ENCODE results near the gene HOMER3.
A peak's percentile ranks its signal among the peaks of the same experiment; 100 is the strongest.

HOMER3 gene

GRCh38 chr19:18948075-18948975 is 7.3 kb upstream of the HOMER3 start (continued):
- TF ChIP-seq TSHZ2 (CRISPR knock-in tag; IDR thresholded peaks at IDR 0.05): no peak

- no peak for ATAC-seq
- TF ChIP-seq ZNF8 (CRISPR knock-in tag; IDR thresholded peaks at IDR 0.05) (no peak), PATZ1 (CRISPR knock-in tag; IDR thresholded peaks at IDR 0.05; ENCODE audit: borderline replicate concordance) (no peak), POU6F1 (CRISPR knock-in tag; IDR thresholded peaks at IDR 0.05; ENCODE audit: borderline replicate concordance, low read depth) (no peak), CSDC2 (CRISPR knock-in tag; IDR thresholded peaks at IDR 0.05) (no peak), GLIS3 (CRISPR knock-in tag; IDR thresholded peaks at IDR 0.05) (no peak), ARNTL (CRISPR knock-in tag; IDR thresholded peaks at IDR 0.05; ENCODE audit: borderline replicate concordance, low read depth) (no peak), SNAI2 (CRISPR knock-in tag; IDR thresholded peaks at IDR 0.05) (no peak), ZFP3 (CRISPR knock-in tag; IDR thresholded peaks at IDR 0.05) (no peak), TOX (CRISPR knock-in tag; IDR thresholded peaks at IDR 0.05; ENCODE audit: borderline replicate concordance) (no peak), ZC3H10 (CRISPR knock-in tag; IDR thresholded peaks at IDR 0.05) (no peak), BACH2 (CRISPR knock-in tag; IDR thresholded peaks at IDR 0.05; ENCODE audit: borderline replicate concordance) (no peak), TSHZ2 (CRISPR knock-in tag; IDR thresholded peaks at IDR 0.05) (no peak), ZNF565 (CRISPR knock-in tag; conservative IDR thresholded peaks at IDR 0.05; ENCODE audit: low read depth) (no peak), RARB (CRISPR knock-in tag; IDR thresholded peaks at IDR 0.05) (no peak), ESRRG (CRISPR knock-in tag; IDR thresholded peaks at IDR 0.05) (no peak), CREB5 (CRISPR knock-in tag; IDR thresholded peaks at IDR 0.05; ENCODE audit: low read depth) (no peak), TCF4 (CRISPR knock-in tag; IDR thresholded peaks at IDR 0.05; ENCODE audit: borderline replicate concordance) (no peak), PPARA (CRISPR knock-in tag; IDR thresholded peaks at IDR 0.05; ENCODE audit: borderline replicate concordance) (no peak), ZNF70 (CRISPR knock-in tag; IDR thresholded peaks at IDR 0.05) (no peak)
Measured at GRCh38 chr19:18946918-18947317, 5.9 kb upstream of the HOMER3 start.

GRCh38 chr19:18946335-18946734 is 5.3 kb upstream of the HOMER3 start:
- no peak for TF ChIP-seq OSR1 (CRISPR knock-in tag; IDR thresholded peaks at IDR 0.05)
- peak; percentile 95 for TF ChIP-seq ZFP3 (CRISPR knock-in tag; IDR thresholded peaks at IDR 0.05)
- no peak for ATAC-seq

Data from SK-N-SH treated with all-trans-retinoic acid at 6 μM for 48 hours (cell line).